Islet precursor cell (in vitro differentiated cells): ENCODE data around the gene BCKDHA.
"Not testable (repeated sequence)": the region's sequence is repeated elsewhere in the genome, so short reads cannot be mapped to it uniquely, and the experiment has no call there.

Experiments used
- DNase-seq: peaks from one replicate; pipeline ENCODE4 v3.0.0-alpha.2; 2018

The BCKDHA gene

GRCh38 chr19:41452584-41453275 lies 55.1 kb downstream of the BCKDHA start:
- DNase-seq, result no peak

GRCh38 chr19:41455936-41456335 lies 58.3 kb downstream of the BCKDHA start:
- DNase-seq, result no peak

- no peak for DNase-seq
Observed at GRCh38 chr19:41456342-41456918, 58.8 kb downstream of the BCKDHA start.

GRCh38 chr19:41457241-41457640 lies 59.6 kb downstream of the BCKDHA start:
- DNase-seq, result no peak

- DNase-seq, result no peak
Observed at GRCh38 chr19:41462497-41462896, 64.9 kb downstream of the BCKDHA start.

- DNase-seq, result not testable (repeated sequence)
Observed at GRCh38 chr19:41463257-41464256, 65.9 kb downstream of the BCKDHA start.
